ENCODE measurements around the gene NUDT1.

Gene NUDT1

GRCh38 chr7:2241580-2242540 is at the start of gene NUDT1, which contains the start of gene MRM2:
NUDT1 (plus strand) TSS chr7:2242226; CDS start chr7:2244575, 2,349 bp downstream.
MRM2 (minus strand) TSS chr7:2242205; CDS start chr7:2242169, 36 bp downstream.
- in situ Hi-C loops (cut with MboI; ENCODE audit: low pct_unique_long_range_greater_than_20kb, low sequenced_read_pairs, unreplicated experiment) = no loop called here
- TF ChIP-seq CTCF (IDR thresholded peaks at IDR 0.05; ENCODE audit: extremely low read depth, insufficient read depth, missing control alignments) = no peak
- DNase-seq (ENCODE audit: low spot score) = peak; percentile 91

- TF ChIP-seq CTCF (IDR thresholded peaks at IDR 0.05; ENCODE audit: extremely low read depth, insufficient read depth, missing control alignments) = no peak
- in situ Hi-C loops (cut with MboI; ENCODE audit: low pct_unique_long_range_greater_than_20kb, low sequenced_read_pairs, unreplicated experiment) = no loop called here
- DNase-seq (ENCODE audit: low spot score) = no peak
These were observed 49.0 kb upstream of the NUDT1 start for GRCh38 chr7:2192831-2193534.

- in situ Hi-C loops (cut with MboI; ENCODE audit: low pct_unique_long_range_greater_than_20kb, low sequenced_read_pairs, unreplicated experiment) = no loop called here
- no peak for DNase-seq (ENCODE audit: low spot score)
- TF ChIP-seq CTCF (IDR thresholded peaks at IDR 0.05; ENCODE audit: extremely low read depth, insufficient read depth, missing control alignments) = no peak
These were observed 48.3 kb upstream of the NUDT1 start for GRCh38 chr7:2193575-2194305.

- TF ChIP-seq CTCF (IDR thresholded peaks at IDR 0.05; ENCODE audit: extremely low read depth, insufficient read depth, missing control alignments) = no peak
- in situ Hi-C loops (cut with MboI; ENCODE audit: low pct_unique_long_range_greater_than_20kb, low sequenced_read_pairs, unreplicated experiment) = no loop called here
- DNase-seq (ENCODE audit: low spot score) = no peak
These were observed 46.4 kb upstream of the NUDT1 start for GRCh38 chr7:2195400-2196246.

GRCh38 chr7:2196381-2197378 is 45.3 kb upstream of the NUDT1 start:
- no peak for TF ChIP-seq CTCF (IDR thresholded peaks at IDR 0.05; ENCODE audit: extremely low read depth, insufficient read depth, missing control alignments)
- in situ Hi-C loops (cut with MboI; ENCODE audit: low pct_unique_long_range_greater_than_20kb, low sequenced_read_pairs, unreplicated experiment) = no loop called here
- no peak for DNase-seq (ENCODE audit: low spot score)

All from GM13977 (cell line).